Neutrophil (primary cell): ENCODE data around the gene GALNT17.

Source experiments
- H3K27ac ChIP-seq: fragments of 200-600 bp; sonication (generic); 2 replicates; pipeline ENCODE4 v1.5.1; 2016; ENCODE audit warnings: mild to moderate bottlenecking, moderate library complexity
- H3K27me3 ChIP-seq: fragments of 200-600 bp; sonication (generic); 2 replicates; pipeline ENCODE4 v1.6.0; 2016; ENCODE audit warnings: mild to moderate bottlenecking
- H3K36me3 ChIP-seq: fragments of 200-600 bp; sonication (generic); 2 replicates; pipeline ENCODE4 v1.5.1; 2017
- H3K4me1 ChIP-seq, 2 experiments: fragments of 200-600 bp in 1 of 2; sonication (generic) in 1 of 2; 1 replicate in 1 of 2; 2 replicates in 1 of 2; pipeline versions ENCODE4 v1.5.1 to v1.6.1; 2013 to 2016; ENCODE audit warnings: low read depth in 1 of 2, low read length in 1 of 2, mild to moderate bottlenecking in 1 of 2, moderate library complexity in 1 of 2; ENCODE audit not compliant: control insufficient read depth in 1 of 2, insufficient read depth in 1 of 2
- H3K4me3 ChIP-seq, 2 experiments: fragments of 200-600 bp in 1 of 2; sonication (generic) in 1 of 2; 1 replicate in 1 of 2; 2 replicates in 1 of 2; pipeline ENCODE4 v1.5.1; 2013 to 2016; ENCODE audit warnings: low read depth in 1 of 2, low read length in 1 of 2, mild to moderate bottlenecking in 1 of 2, moderate library complexity in 1 of 2
- H3K9me3 ChIP-seq: fragments of 200-600 bp; sonication (generic); 2 replicates; pipeline ENCODE4 v1.5.1; 2016
- TF ChIP-seq, protein P1 (sequence below): fragments of 200-600 bp; sonication (generic); IDR thresholded peaks from 2 replicates; pipeline ENCODE4 v1.5.1; 2016; ENCODE audit warnings: antibody characterized with exemption

GALNT17 gene

GRCh38 chr7:71615017-71615416 lies 483.1 kb downstream of the GALNT17 start:
- TF ChIP-seq, protein P1, sequence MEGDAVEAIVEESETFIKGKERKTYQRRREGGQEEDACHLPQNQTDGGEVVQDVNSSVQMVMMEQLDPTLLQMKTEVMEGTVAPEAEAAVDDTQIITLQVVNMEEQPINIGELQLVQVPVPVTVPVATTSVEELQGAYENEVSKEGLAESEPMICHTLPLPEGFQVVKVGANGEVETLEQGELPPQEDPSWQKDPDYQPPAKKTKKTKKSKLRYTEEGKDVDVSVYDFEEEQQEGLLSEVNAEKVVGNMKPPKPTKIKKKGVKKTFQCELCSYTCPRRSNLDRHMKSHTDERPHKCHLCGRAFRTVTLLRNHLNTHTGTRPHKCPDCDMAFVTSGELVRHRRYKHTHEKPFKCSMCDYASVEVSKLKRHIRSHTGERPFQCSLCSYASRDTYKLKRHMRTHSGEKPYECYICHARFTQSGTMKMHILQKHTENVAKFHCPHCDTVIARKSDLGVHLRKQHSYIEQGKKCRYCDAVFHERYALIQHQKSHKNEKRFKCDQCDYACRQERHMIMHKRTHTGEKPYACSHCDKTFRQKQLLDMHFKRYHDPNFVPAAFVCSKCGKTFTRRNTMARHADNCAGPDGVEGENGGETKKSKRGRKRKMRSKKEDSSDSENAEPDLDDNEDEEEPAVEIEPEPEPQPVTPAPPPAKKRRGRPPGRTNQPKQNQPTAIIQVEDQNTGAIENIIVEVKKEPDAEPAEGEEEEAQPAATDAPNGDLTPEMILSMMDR, result no peak

GRCh38 chr7:71616217-71616616 lies 484.3 kb downstream of the GALNT17 start:
- Histone ChIP-seq H3K9me3 (no peaks in the 10 kb centered on the region), H3K36me3 (no peaks in the 10 kb centered on the region), H3K27ac (no peak overlapping the region), H3K4me3 (no peak overlapping the region), H3K27me3 (no peaks in the 10 kb centered on the region), H3K4me1 (no peaks in the 10 kb centered on the region)
- TF ChIP-seq, protein P1, result no peak

More at GRCh38 chr7:71615017-71615416, 483.1 kb downstream of the GALNT17 start:
- no peaks in the 10 kb centered on the region for H3K9me3 ChIP-seq
- no peak overlapping the region for H3K4me3 ChIP-seq
- no peaks in the 10 kb centered on the region for H3K4me1 ChIP-seq
- H3K27ac ChIP-seq, result no peak overlapping the region
- no peaks in the 10 kb centered on the region for H3K36me3 ChIP-seq
- H3K27me3 ChIP-seq, result no peaks in the 10 kb centered on the region

- Histone ChIP-seq H3K27ac (no peak overlapping the region), H3K9me3 (no peaks in the 10 kb centered on the region), H3K4me1 (no peaks in the 10 kb centered on the region), H3K27me3 (no peaks in the 10 kb centered on the region), H3K36me3 (no peaks in the 10 kb centered on the region), H3K4me3 (no peak overlapping the region)
- TF ChIP-seq, protein P1, result no peak
Measured at GRCh38 chr7:71618278-71618677, 486.3 kb downstream of the GALNT17 start.

DNA sequence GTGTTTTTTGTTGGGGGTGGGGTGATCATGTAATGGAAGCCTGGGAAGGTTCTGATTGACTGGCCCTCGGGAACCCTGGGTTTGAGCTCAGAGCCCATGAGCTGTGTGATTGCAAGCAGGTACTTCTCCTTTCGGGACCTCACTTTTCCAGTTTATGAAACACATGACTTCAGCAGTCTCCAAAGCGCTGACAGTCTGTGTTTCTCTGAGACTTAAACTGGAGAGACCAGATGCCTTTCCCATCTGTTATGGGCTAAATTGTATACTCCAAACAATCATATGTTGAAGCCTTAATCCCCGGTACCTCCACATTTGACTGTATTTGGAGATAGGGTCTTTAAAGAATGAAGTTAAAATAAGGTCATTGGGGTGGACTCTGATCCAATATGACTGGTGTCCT lies 493.6 kb downstream of the GALNT17 start:
- Histone ChIP-seq H3K27me3 (no peaks in the 10 kb centered on the region), H3K9me3 (no peaks in the 10 kb centered on the region), H3K36me3 (no peaks in the 10 kb centered on the region), H3K4me1 (no peaks in the 10 kb centered on the region), H3K27ac (no peak overlapping the region), H3K4me3 (no peak overlapping the region)
- TF ChIP-seq, protein P1, result no peak

DNA sequence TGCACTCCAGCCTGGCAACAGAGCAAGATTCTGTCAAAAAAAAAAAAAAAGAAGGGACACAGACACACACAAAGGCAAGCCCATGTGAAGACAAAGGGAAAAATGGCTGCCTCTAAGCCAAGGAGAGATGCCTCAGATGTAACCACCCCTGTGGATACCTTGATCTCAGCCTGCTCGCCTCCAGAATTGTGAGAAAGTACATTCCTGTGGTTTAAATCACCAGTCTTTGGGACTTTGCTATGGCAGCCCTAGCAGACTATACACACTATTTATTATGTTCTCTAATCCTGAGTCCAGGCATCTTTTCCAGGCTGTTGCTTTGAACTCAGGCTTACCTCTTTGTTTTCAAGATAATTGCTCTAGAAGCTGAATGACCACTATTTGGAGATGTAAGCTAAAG lies 494.3 kb downstream of the GALNT17 start:
- Histone ChIP-seq H3K4me3 (no peak overlapping the region), H3K27me3 (no peaks in the 10 kb centered on the region), H3K4me1 (no peaks in the 10 kb centered on the region), H3K36me3 (no peaks in the 10 kb centered on the region), H3K27ac (no peak overlapping the region), H3K9me3 (no peaks in the 10 kb centered on the region)
- TF ChIP-seq, protein P1, result no peak

GRCh38 chr7:71627651-71628050 lies 495.7 kb downstream of the GALNT17 start:
- Histone ChIP-seq H3K4me3 (no peak overlapping the region), H3K27ac (no peak overlapping the region), H3K4me1 (no peaks in the 10 kb centered on the region), H3K36me3 (no peaks in the 10 kb centered on the region), H3K27me3 (no peaks in the 10 kb centered on the region), H3K9me3 (no peaks in the 10 kb centered on the region)
- TF ChIP-seq, protein P1, result no peak
